GM12892 (cell line): Measurements from ENCODE around the gene RIPK4.

Experiments
- DNase-seq: peaks from one replicate; pipeline ENCODE4 v3.0.0; 2011; ENCODE audit not compliant: insufficient read length
- FAIRE-seq: peaks from 2 replicates; lab custom pipeline; 2011; peaks lifted over from hg19 to GRCh38; lab: Jason Lieb, UNC
- POLR2A ChIP-seq: IDR thresholded peaks from 2 replicates; pipeline ENCODE4 v1.6.1; 2011; ENCODE audit warnings: low read depth, low read length, control low read depth
- POLR2AphosphoS5 ChIP-seq: IDR thresholded peaks from 2 replicates; pipeline ENCODE4 v1.6.1; 2011; ENCODE audit warnings: low read depth, low read length, control low read depth
- TAF1 ChIP-seq: IDR thresholded peaks from 2 replicates; pipeline ENCODE4 v1.6.1; 2011; ENCODE audit warnings: low read depth, mild to moderate bottlenecking, control low read depth, low read length, borderline replicate concordance

Gene RIPK4

DNA sequence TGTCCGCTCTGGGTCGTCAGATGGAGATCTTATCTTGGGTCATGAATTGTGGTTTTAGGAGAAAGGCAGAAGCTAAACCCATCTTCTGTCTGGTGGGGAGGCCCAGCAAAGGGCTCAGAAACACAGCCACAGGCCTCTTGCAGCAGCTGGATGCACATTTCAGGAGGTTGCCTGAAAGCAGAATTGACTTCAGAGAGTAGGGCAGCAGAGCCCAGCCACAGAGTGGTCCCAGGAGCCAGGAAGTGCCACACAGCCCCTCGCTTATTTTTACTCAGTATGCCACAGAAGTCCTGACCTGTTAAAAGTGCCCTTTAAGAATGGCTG, 8.3 kb upstream of the RIPK4 start:
- TF ChIP-seq POLR2A (no peak), TAF1 (no peak), POLR2AphosphoS5 (no peak)
- DNase-seq, result no peak
- FAIRE-seq, result no peak

DNA sequence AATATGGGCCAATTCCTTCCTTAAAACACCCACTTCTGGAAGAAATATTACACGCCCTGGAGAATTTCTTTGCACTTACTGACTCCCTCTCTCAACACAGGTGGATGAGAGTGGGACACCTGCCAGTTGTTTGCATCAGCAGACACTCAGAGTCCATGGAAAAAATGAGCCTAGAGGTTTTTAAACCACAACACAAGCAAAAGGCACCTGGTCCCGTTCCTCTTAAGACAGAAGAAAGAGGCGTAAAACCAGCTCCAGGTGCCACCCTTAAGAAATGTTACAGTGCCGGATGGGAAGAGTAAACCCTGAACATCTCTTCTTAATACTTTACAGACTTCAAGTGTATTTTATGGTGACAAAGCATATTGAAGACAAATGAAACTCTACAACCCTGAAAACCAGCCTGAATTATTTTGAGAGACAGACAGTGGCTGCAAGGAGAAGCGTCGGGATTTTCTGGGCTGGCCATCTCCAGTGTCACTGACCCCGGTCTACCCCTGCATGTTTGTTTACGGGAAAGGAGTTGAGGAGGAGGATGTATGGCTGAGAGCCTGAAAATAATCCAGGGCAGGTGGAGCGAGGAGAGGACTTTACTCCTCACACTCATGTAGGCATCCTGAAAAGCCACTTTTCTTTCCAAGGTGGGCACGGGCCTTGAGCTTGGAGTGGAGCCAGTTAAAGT, 7.8 kb upstream of the RIPK4 start:
- TF ChIP-seq POLR2AphosphoS5, result no peak
- no peak for TF ChIP-seq TAF1
- no peak for TF ChIP-seq POLR2A
- DNase-seq (no peak), FAIRE-seq (no peak)

- DNase-seq (no peak), FAIRE-seq (no peak)
- TF ChIP-seq TAF1, result no peak
- no peak for TF ChIP-seq POLR2AphosphoS5
- TF ChIP-seq POLR2A, result no peak
Observed at GRCh38 chr21:41772351-41773080, 5.7 kb upstream of the RIPK4 start.

DNA sequence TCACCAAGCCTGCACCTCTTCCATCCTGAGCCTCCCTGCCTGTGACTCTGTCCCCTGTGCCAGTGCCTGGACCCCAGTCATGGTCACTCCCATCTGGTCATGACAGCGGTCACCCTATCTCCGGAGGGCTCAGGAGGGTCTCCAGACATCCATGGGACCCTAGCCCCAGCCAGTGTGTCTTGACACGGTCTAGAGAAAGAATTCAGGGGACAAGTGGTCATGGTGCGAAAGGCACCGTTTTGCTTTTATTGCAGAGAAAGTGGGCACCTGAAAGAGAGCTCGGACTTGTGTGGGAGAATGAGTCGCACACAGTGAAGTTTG, 4.7 kb upstream of the RIPK4 start:
- TF ChIP-seq TAF1 (no peak), POLR2AphosphoS5 (no peak), POLR2A (no peak)
- DNase-seq (no peak), FAIRE-seq (no peak)

- no peak for DNase-seq
- TF ChIP-seq POLR2AphosphoS5 (no peak), TAF1 (no peak), POLR2A (no peak)
Observed at GRCh38 chr21:41770901-41771624, 4.2 kb upstream of the RIPK4 start.

GRCh38 chr21:41769933-41770332, 3.1 kb upstream of the RIPK4 start:
- DNase-seq, result no peak
- no peak for FAIRE-seq
- TF ChIP-seq TAF1, result no peak
- TF ChIP-seq POLR2A, result no peak
- no peak for TF ChIP-seq POLR2AphosphoS5

More at GRCh38 chr21:41770901-41771624, 4.2 kb upstream of the RIPK4 start:
- FAIRE-seq, result no peak

- no peak for TF ChIP-seq POLR2A
- TF ChIP-seq POLR2AphosphoS5, result no peak
- FAIRE-seq (no peak), DNase-seq (no peak)
Observed at GRCh38 chr21:41769521-41769920, 2.7 kb upstream of the RIPK4 start.

DNA sequence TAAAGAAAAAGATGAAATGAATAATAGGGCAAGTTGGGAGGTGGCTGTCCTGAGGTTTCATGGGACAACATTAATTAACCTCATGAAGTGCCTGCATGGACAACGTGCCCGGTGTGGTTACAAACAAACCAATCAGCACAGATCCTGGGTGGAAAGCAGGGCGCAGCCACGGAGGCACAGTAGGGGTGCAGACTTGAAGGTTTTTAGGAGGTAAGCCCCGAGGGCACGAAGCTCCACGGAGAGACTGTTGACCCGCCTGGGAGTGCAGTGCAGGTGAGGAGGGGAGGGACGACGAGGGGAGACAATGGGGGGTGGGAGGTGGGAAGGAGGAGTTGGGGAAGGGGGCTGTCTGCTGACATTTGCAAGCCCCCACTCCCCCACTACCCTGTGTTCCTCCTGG, 2.3 kb upstream of the RIPK4 start:
- FAIRE-seq (no peak), DNase-seq (no peak)
- TF ChIP-seq POLR2A (no peak), POLR2AphosphoS5 (no peak), TAF1 (no peak)

DNA sequence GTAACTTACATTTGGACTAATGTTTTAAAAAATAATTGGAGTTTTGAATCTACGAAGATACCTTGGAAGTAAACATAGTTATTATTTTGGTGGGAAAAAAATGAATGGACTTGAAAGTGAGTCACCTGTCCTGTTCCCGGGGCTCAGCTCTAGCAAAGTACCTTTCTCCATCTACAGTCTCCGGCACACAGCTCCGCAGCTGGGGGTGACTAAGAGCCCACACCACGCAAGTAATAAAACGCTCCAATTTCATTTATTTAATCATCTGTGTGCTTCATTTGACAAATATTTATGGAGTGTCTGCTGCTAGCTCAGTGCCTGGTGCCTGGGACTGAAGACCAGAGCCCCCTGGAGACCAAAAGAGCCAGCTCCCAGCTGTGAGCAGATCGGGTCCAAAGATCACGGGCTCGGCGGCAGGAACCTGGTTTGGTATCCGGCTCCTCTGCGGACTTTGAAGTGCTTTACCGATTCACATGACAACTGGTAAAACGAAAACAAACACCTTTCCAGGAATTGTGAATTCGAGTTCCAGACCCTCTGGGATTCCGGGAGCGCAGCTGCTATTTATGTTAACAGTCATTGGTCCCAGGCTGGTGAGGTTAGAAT, 1.7 kb upstream of the RIPK4 start:
- FAIRE-seq (no peak), DNase-seq (no peak)
- TF ChIP-seq POLR2A (no peak), TAF1 (no peak), POLR2AphosphoS5 (no peak)

DNA sequence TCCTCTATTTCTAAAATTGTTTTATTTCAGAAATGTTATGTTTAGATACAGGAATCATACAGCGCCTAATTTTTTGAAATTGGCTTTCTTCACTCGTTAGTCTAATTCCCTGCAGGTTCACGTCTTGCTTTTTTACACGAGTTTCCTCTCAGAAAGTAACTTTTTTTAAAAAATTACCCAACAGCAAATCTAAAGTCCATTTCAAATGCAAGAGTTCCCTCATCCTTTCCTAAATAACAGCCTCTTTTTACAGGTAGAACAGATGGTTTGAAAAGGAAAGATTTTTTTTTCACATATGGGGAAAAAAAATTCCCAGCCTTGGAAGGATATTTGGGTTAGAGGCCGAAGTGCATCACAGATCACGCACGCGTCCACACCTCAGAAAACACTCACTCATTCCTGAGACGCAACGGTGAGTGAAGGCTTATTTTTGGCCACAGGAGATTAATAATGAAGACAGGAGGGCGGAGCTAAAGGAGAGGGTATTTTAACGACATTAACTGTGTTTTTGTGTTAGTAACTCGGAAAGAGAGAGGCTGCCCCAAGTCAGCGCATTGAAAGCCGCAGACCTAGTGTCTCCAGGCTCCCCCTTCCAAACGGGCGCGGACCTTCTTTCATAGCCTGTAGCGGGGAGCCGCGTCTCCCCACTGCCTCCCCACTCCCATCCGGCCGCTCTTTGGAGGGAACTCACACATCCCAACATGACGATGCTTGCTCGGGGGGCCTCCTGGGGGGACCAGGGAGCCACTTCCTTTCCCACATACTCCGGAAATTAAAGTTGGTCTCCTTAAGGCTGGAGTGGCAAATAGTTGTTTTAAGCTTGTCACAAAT, 969 bp upstream of the RIPK4 start:
- DNase-seq (no peak), FAIRE-seq (no peak)
- TF ChIP-seq POLR2AphosphoS5 (no peak), TAF1 (no peak), POLR2A (no peak)
